ENCODE measurements around the gene B4GALT1. TPM values are rescaled to one million over a fixed set of nuclear protein-coding genes. Genes with fewer than 3 reads are reported as not detected.
A peak's percentile ranks its signal among the peaks of the same experiment; 100 is the strongest.

The B4GALT1 gene
- total and polyA plus RNA-seq, 3 experiments from 2014 or later, result 38.0 to 41.6 (median 38.3) TPM

GRCh38 chr9:33178972-33179697, 12.0 kb upstream of the B4GALT1 start:
- Histone ChIP-seq H3K4me3 (ENCODE audit: low read length) (no peak overlapping the region), H3K36me3 (ENCODE audit: insufficient read depth, low read length) (no peaks in the 10 kb centered on the region), H3K9me3 (ENCODE audit: low read length) (no peaks in the 10 kb centered on the region), H3K27ac (ENCODE audit: low read depth, low read length) (no peak overlapping the region), H3K4me1 (ENCODE audit: insufficient read depth, low read length) (no peaks in the 10 kb centered on the region), H3K27me3 (ENCODE audit: insufficient read depth, low read length, poor library complexity, severe bottlenecking) (no peaks in the 10 kb centered on the region)
- Mint-ChIP-seq H3K4me1 (peaks cover 0 to 3% (median 0%) of the 10 kb centered on the region in 3 donors), H3K4me3 (no peak overlapping the region), H3K36me3 (peaks cover 0 to 3% (median 0%) of the 10 kb centered on the region in 3 donors), H3K27ac (peak overlapping the region in 3 of 8 donors; percentile 1 to 42 (median 36)), H3K27me3 (no peaks in the 10 kb centered on the region), H3K9me3 (no peaks in the 10 kb centered on the region)
- peak in 1 of 5 donors; percentile 52 for DNase-seq
- ChIA-PET POLR2A (no interaction called here), CTCF (interaction anchor here (0.8 to 1.7 kb wide), 6 partner anchors 9 to 97 kb away, joined by 3 to 5 read pairs (median 4); partner anchors contain the start of gene B4GALT1)

GRCh38 chr9:33177639-33178038, 10.5 kb upstream of the B4GALT1 start:
- H3K27me3 ChIP-seq (ENCODE audit: insufficient read depth, low read length, poor library complexity, severe bottlenecking), result no peaks in the 10 kb centered on the region
- H3K36me3 ChIP-seq (ENCODE audit: insufficient read depth, low read length), result no peaks in the 10 kb centered on the region
- no peak overlapping the region for H3K4me3 Mint-ChIP-seq
- H3K9me3 ChIP-seq (ENCODE audit: low read length), result no peaks in the 10 kb centered on the region
- no peaks in the 10 kb centered on the region for H3K27me3 Mint-ChIP-seq
- H3K27ac ChIP-seq (ENCODE audit: low read depth, low read length), result no peak overlapping the region
- H3K4me1 Mint-ChIP-seq, result peaks cover 0 to 3% (median 0%) of the 10 kb centered on the region in 3 donors
- H3K36me3 Mint-ChIP-seq, result peaks cover 0 to 3% (median 0%) of the 10 kb centered on the region in 3 donors
- no peaks in the 10 kb centered on the region for H3K9me3 Mint-ChIP-seq
- DNase-seq, result no peak
- ChIA-PET CTCF (interaction anchor here (1.3 to 1.7 kb wide), 3 partner anchors 10 to 101 kb away, joined by 3 to 5 read pairs (median 3); partner anchors contain the start of genes B4GALT1 and SMU1), POLR2A (interaction anchor here (1.6 kb wide), 1 partner anchor 10 kb away, joined by 5 read pairs; the partner anchor contains the start of gene B4GALT1)
- H3K27ac Mint-ChIP-seq, result no peak overlapping the region
- no peaks in the 10 kb centered on the region for H3K4me1 ChIP-seq (ENCODE audit: insufficient read depth, low read length)
- no peak overlapping the region for H3K4me3 ChIP-seq (ENCODE audit: low read length)

GRCh38 chr9:33177086-33177485, 9.9 kb upstream of the B4GALT1 start:
- CTCF ChIA-PET, result interaction anchor here (1.3 to 1.5 kb wide), 2 partner anchors 10 to 101 kb away, joined by 3 read pairs; partner anchors contain the start of genes B4GALT1 and SMU1

GRCh38 chr9:33175649-33176325, 8.7 kb upstream of the B4GALT1 start:
- peaks cover under 1 to 5% (median 3%) of the 10 kb centered on the region in 3 donors for H3K4me1 Mint-ChIP-seq
- Histone ChIP-seq H3K27ac (ENCODE audit: low read depth, low read length) (no peak overlapping the region), H3K9me3 (ENCODE audit: low read length) (no peaks in the 10 kb centered on the region), H3K36me3 (ENCODE audit: insufficient read depth, low read length) (no peaks in the 10 kb centered on the region), H3K27me3 (ENCODE audit: insufficient read depth, low read length, poor library complexity, severe bottlenecking) (no peaks in the 10 kb centered on the region), H3K4me3 (ENCODE audit: low read length) (no peak overlapping the region), H3K4me1 (ENCODE audit: insufficient read depth, low read length) (no peaks in the 10 kb centered on the region)
- no peaks in the 10 kb centered on the region for H3K36me3 Mint-ChIP-seq
- ChIA-PET CTCF (interaction anchor here (0.9 kb wide), 1 partner anchor 8 kb away, joined by 3 read pairs; the partner anchor contains the start of gene B4GALT1), POLR2A (interaction anchor here (0.6 kb wide), 1 partner anchor 138 kb away, joined by 3 read pairs; no protein-coding TSS in a partner anchor)
- no peaks in the 10 kb centered on the region for H3K27me3 Mint-ChIP-seq
- DNase-seq, result no peak
- H3K27ac Mint-ChIP-seq, result no peak overlapping the region
- H3K9me3 Mint-ChIP-seq, result no peaks in the 10 kb centered on the region
- no peak overlapping the region for H3K4me3 Mint-ChIP-seq

More at GRCh38 chr9:33177086-33177485, 9.9 kb upstream of the B4GALT1 start:
- Mint-ChIP-seq H3K4me3 (no peak overlapping the region), H3K9me3 (no peaks in the 10 kb centered on the region), H3K27me3 (no peaks in the 10 kb centered on the region), H3K4me1 (peaks cover 0 to 3% (median 0%) of the 10 kb centered on the region in 3 donors), H3K27ac (no peak overlapping the region), H3K36me3 (no peaks in the 10 kb centered on the region)
- Histone ChIP-seq H3K4me3 (ENCODE audit: low read length) (no peak overlapping the region), H3K36me3 (ENCODE audit: insufficient read depth, low read length) (no peaks in the 10 kb centered on the region), H3K4me1 (ENCODE audit: insufficient read depth, low read length) (no peaks in the 10 kb centered on the region), H3K27ac (ENCODE audit: low read depth, low read length) (no peak overlapping the region), H3K27me3 (ENCODE audit: insufficient read depth, low read length, poor library complexity, severe bottlenecking) (no peaks in the 10 kb centered on the region), H3K9me3 (ENCODE audit: low read length) (no peaks in the 10 kb centered on the region)
- DNase-seq, result no peak
- POLR2A ChIA-PET, result interaction anchor here (1.6 kb wide), 1 partner anchor 10 kb away, joined by 5 read pairs; the partner anchor contains the start of gene B4GALT1

- Mint-ChIP-seq H3K9me3 (no peaks in the 10 kb centered on the region), H3K4me3 (peak overlapping the region in 1 of 7 donors; percentile 26), H3K4me1 (peaks cover 20 to 23% (median 20%) of the 10 kb centered on the region in 3 donors), H3K27ac (no peak overlapping the region), H3K27me3 (no peaks in the 10 kb centered on the region), H3K36me3 (peaks cover 0 to under 1% (median 0%) of the 10 kb centered on the region in 3 donors)
- Histone ChIP-seq H3K4me1 (ENCODE audit: insufficient read depth, low read length) (peaks cover 14% of the 10 kb centered on the region), H3K4me3 (ENCODE audit: low read length) (no peak overlapping the region), H3K27ac (ENCODE audit: low read depth, low read length) (no peak overlapping the region), H3K36me3 (ENCODE audit: insufficient read depth, low read length) (no peaks in the 10 kb centered on the region), H3K9me3 (ENCODE audit: low read length) (no peaks in the 10 kb centered on the region), H3K27me3 (ENCODE audit: insufficient read depth, low read length, poor library complexity, severe bottlenecking) (no peaks in the 10 kb centered on the region)
- ChIA-PET CTCF (interaction anchor here (2.3 kb wide), 1 partner anchor 17 kb away, joined by 6 read pairs; no protein-coding TSS in a partner anchor), POLR2A (no interaction called here)
- DNase-seq, result no peak
Measured at GRCh38 chr9:33172256-33173238, 5.4 kb upstream of the B4GALT1 start.

GRCh38 chr9:33170464-33171415, 3.6 kb upstream of the B4GALT1 start:
- H3K27ac ChIP-seq (ENCODE audit: low read depth, low read length), result no peak overlapping the region
- no peaks in the 10 kb centered on the region for H3K9me3 ChIP-seq (ENCODE audit: low read length)
- peaks cover 0 to 12% (median 3%) of the 10 kb centered on the region in 3 donors for H3K36me3 Mint-ChIP-seq
- H3K27ac Mint-ChIP-seq, result peak overlapping the region in 7 of 8 donors; percentile 45 to 97 (median 78)
- no peaks in the 10 kb centered on the region for H3K36me3 ChIP-seq (ENCODE audit: insufficient read depth, low read length)
- CTCF ChIA-PET, result interaction anchor here (0.6 to 3.1 kb wide), 14 partner anchors 9 to 103 kb away, joined by 3 to 21 read pairs (median 4); partner anchors contain the start of gene SMU1
- peaks cover 14% of the 10 kb centered on the region for H3K4me1 ChIP-seq (ENCODE audit: insufficient read depth, low read length)
- POLR2A ChIA-PET, result no interaction called here
- peak in 3 of 5 donors; percentile 34 to 64 (median 38) for DNase-seq
- peak overlapping the region in 1 of 7 donors; percentile 80 for H3K4me3 Mint-ChIP-seq
- no peaks in the 10 kb centered on the region for H3K27me3 ChIP-seq (ENCODE audit: insufficient read depth, low read length, poor library complexity, severe bottlenecking)
- H3K27me3 Mint-ChIP-seq, result no peaks in the 10 kb centered on the region
- H3K9me3 Mint-ChIP-seq, result no peaks in the 10 kb centered on the region
- H3K4me3 ChIP-seq (ENCODE audit: low read length), result no peak overlapping the region
- peaks cover 22 to 26% (median 25%) of the 10 kb centered on the region in 3 donors for H3K4me1 Mint-ChIP-seq
